GM23338 (cell line): Measurements from ENCODE around the gene DUSP9. TPM values are rescaled to one million over a fixed set of nuclear protein-coding genes. Genes with fewer than 3 reads are reported as not detected.

Experiments
- ATAC-seq: fragments of 200-7000 bp; cut with Tn5 transposase; 3 replicates; pipeline ENCODE4 v1.9.1; 2020
- DNase-seq: peaks from one replicate; pipeline ENCODE4 v3.0.0-alpha.2; 2015; ENCODE audit warnings: low spot score
- H2AFZ ChIP-seq: fragments of 200-600 bp; sonication (generic); 2 replicates; pipeline ENCODE4 v1.8.0; 2016; ENCODE audit warnings: antibody characterized with exemption, mild to moderate bottlenecking, moderate library complexity
- H3F3A ChIP-seq: fragments of 200-600 bp; sonication (generic); replicated peaks from 2 replicates; pipeline ENCODE4 v1.8.0; 2017; ENCODE audit warnings: antibody characterized with exemption, mixed run types, low read depth
- H3K27ac ChIP-seq: fragments of 200-600 bp; sonication (generic); 2 replicates; pipeline ENCODE4 v1.6.1; 2016; ENCODE audit warnings: low read depth
- H3K27me3 ChIP-seq: fragments of 200-600 bp; sonication (generic); 2 replicates; pipeline ENCODE4 v1.8.0; 2016; ENCODE audit warnings: mild to moderate bottlenecking, mixed run types, moderate library complexity; ENCODE audit not compliant: insufficient read depth
- H3K36me3 ChIP-seq: fragments of 200-600 bp; sonication (generic); 2 replicates; pipeline ENCODE4 v1.8.0; 2016; ENCODE audit warnings: mild to moderate bottlenecking; ENCODE audit not compliant: insufficient read depth
- H3K4me1 ChIP-seq: fragments of 200-600 bp; sonication (generic); 2 replicates; pipeline ENCODE4 v1.8.0; 2016; ENCODE audit warnings: mild to moderate bottlenecking, moderate library complexity; ENCODE audit not compliant: insufficient read depth
- H3K4me2 ChIP-seq: fragments of 200-600 bp; sonication (generic); 2 replicates; pipeline ENCODE4 v1.7.1; 2017; ENCODE audit warnings: mixed run types
- H3K4me3 ChIP-seq: fragments of 200-600 bp; sonication (generic); 2 replicates; pipeline ENCODE4 v1.6.1; 2016; ENCODE audit warnings: mixed run types
- H3K79me2 ChIP-seq: fragments of 200-600 bp; sonication (generic); replicated peaks from 2 replicates; pipeline ENCODE4 v1.8.0; 2017; ENCODE audit warnings: mild to moderate bottlenecking; ENCODE audit not compliant: insufficient read depth
- H3K9me2 ChIP-seq: fragments of 200-600 bp; sonication (generic); 2 replicates; pipeline ENCODE4 v1.8.0; 2017; ENCODE audit not compliant: insufficient read depth
- H4K20me1 ChIP-seq: fragments of 200-600 bp; sonication (generic); replicated peaks from 2 replicates; pipeline ENCODE4 v1.8.0; 2017; ENCODE audit warnings: mild to moderate bottlenecking; ENCODE audit not compliant: insufficient read depth
- H3K27ac Mint-ChIP-seq: 2 replicates; pipeline ENCODE4 v1.8.0; 2020; ENCODE audit warnings: inconsistent platforms, mild to moderate bottlenecking, moderate library complexity, mixed read lengths
- H3K27me3 Mint-ChIP-seq: 3 replicates; pipeline ENCODE4 v1.8.0; 2022; ENCODE audit warnings: low read depth, mild to moderate bottlenecking, moderate library complexity, mixed read lengths, inconsistent platforms; ENCODE audit not compliant: insufficient read depth, poor library complexity
- H3K36me3 Mint-ChIP-seq: 3 replicates; pipeline ENCODE4 v1.8.0; 2021; ENCODE audit warnings: low read depth, mild to moderate bottlenecking, inconsistent platforms, moderate library complexity, mixed read lengths
- H3K4me1 Mint-ChIP-seq: 3 replicates; pipeline ENCODE4 v1.8.0; 2020; ENCODE audit warnings: mild to moderate bottlenecking, inconsistent platforms, mixed read lengths
- H3K4me3 Mint-ChIP-seq: 3 replicates; pipeline ENCODE4 v1.8.0; 2021; ENCODE audit warnings: moderate library complexity, mild to moderate bottlenecking, inconsistent platforms, mixed read lengths
- H3K9me3 Mint-ChIP-seq: 3 replicates; pipeline ENCODE4 v1.8.0; 2020; ENCODE audit warnings: moderate library complexity, mild to moderate bottlenecking, inconsistent platforms, mixed read lengths
- CREB1 ChIP-seq: fragments of 250-450 bp; sonication (Bioruptor Pico); IDR thresholded peaks from 2 replicates; pipeline ENCODE4 v1.5.0; 2020; ENCODE audit warnings: low read depth, mild to moderate bottlenecking, moderate library complexity
- EZH2 ChIP-seq: fragments of 200-600 bp; sonication (generic); IDR thresholded peaks from one replicate; pipeline ENCODE4 v1.8.0; 2017; ENCODE audit warnings: antibody characterized with exemption, mild to moderate bottlenecking, low read depth; ENCODE audit not compliant: unreplicated experiment
- JUNB ChIP-seq: IDR thresholded peaks from one replicate; pipeline ENCODE4 v1.6.1; 2016; ENCODE audit warnings: antibody characterized with exemption; ENCODE audit not compliant: unreplicated experiment
- NANOG ChIP-seq: IDR thresholded peaks from 2 replicates; pipeline ENCODE4 v1.6.1; 2016; ENCODE audit warnings: antibody characterized with exemption, borderline replicate concordance
- POLR2AphosphoS5 ChIP-seq: IDR thresholded peaks from 2 replicates; pipeline ENCODE4 v1.6.1; 2016; ENCODE audit warnings: antibody characterized with exemption, low read depth
- REST ChIP-seq: IDR thresholded peaks from one replicate; pipeline ENCODE4 v1.6.1; 2018; ENCODE audit warnings: antibody characterized with exemption; ENCODE audit not compliant: unreplicated experiment
- STAT1 ChIP-seq: IDR thresholded peaks from one replicate; pipeline ENCODE4 v1.6.1; 2016; ENCODE audit warnings: antibody characterized with exemption; ENCODE audit not compliant: unreplicated experiment
- ZNF114 ChIP-seq: fragments of 250-450 bp; sonication (Bioruptor Pico); IDR thresholded peaks from 2 replicates; pipeline ENCODE4 v1.5.0; 2020; ENCODE audit warnings: mild to moderate bottlenecking, moderate library complexity
- ZNF331 ChIP-seq: fragments of 250-450 bp; sonication (Bioruptor Pico); IDR thresholded peaks from 2 replicates; pipeline ENCODE4 v1.5.0; 2020; ENCODE audit warnings: low read depth, mild to moderate bottlenecking, moderate library complexity
- ZNF462 ChIP-seq: fragments of 250-450 bp; sonication (Bioruptor Pico); IDR thresholded peaks from 2 replicates; pipeline ENCODE4 v1.5.0; 2020; ENCODE audit warnings: mild to moderate bottlenecking, moderate library complexity
- polyA plus RNA-seq: library from polyadenylated mRNA; unstranded; fragments of >200 nt; fragmentation: Nextera tagmentation; extraction: Ambion mirVana; gene quantifications from 2 replicates; pipeline ENCODE4 v1.2.1, GENCODE V29; 2016
- total RNA-seq: library from RNA; depleted of rRNA; stranded (reverse); fragments of >200 nt; shearing (Covaris generic); gene quantifications from 2 replicates; pipeline ENCODE4 v1.2.3, GENCODE V29; 2014
- TF ChIP-seq, protein P1 (sequence below): IDR thresholded peaks from 2 replicates; pipeline ENCODE4 v1.6.1; 2016; ENCODE audit warnings: antibody characterized with exemption

DUSP9 gene
- total and polyA plus RNA-seq, 2 experiments from 2014 or later, result 0.71 to 3.9 TPM

- no peak for TF ChIP-seq ZNF462
Observed at GRCh38 chrX:153639177-153640044, 7.6 kb upstream of the DUSP9 start (continued).

DNA sequence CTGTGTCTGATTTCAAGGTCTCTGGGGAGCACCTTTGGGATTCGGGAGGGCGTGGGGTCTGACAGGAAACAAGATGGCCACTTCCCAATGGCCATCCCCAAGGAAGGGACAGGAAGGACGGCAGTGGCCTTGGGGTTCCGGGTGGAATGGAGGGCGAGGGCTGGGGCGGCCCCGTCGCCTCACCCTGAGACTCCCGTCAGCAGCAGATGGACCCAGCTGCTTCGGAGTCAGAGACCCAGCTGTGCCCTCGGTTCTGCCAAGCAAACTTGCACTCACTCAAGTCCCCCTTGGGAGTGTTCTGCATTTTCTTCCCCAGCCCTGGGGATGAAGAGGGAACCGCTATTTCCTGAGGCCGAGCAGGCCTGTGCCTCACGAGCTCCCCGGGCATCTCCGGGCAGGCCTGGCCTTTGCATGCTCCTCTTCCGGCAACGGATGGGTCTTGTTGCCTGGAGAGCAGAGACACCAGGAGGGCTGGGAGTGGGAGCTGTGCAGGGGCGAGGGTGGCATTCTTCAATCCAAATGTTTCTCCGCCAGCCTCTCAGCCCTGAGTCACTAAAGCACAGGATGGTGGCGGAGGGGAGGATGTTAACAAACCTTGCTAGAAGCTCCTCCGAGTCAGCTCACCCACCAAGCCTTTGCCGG, 6.8 kb upstream of the DUSP9 start:
- Mint-ChIP-seq H3K4me3 (no peak overlapping the region), H3K9me3 (no peaks in the 10 kb centered on the region; the same call in 2 of the 3 replicates), H3K36me3 (no peaks in the 10 kb centered on the region), H3K27me3 (peaks cover 36% of the 10 kb centered on the region), H3K4me1 (peaks cover 8% of the 10 kb centered on the region; the same call in 2 of the 3 replicates), H3K27ac (no peak overlapping the region)
- DNase-seq (no peak), ATAC-seq (no peak)
- no peak overlapping the region for H2AFZ ChIP-seq
- no peak overlapping the region for H3K4me2 ChIP-seq
- H3K79me2 ChIP-seq, result no peaks in the 10 kb centered on the region
- H4K20me1 ChIP-seq, result no peaks in the 10 kb centered on the region
- H3K27me3 ChIP-seq, result peaks cover 45% of the 10 kb centered on the region
- H3K9me2 ChIP-seq, result no peaks in the 10 kb centered on the region
- H3F3A ChIP-seq, result no peaks in the 10 kb centered on the region
- no peak overlapping the region for H3K27ac ChIP-seq
- no peak overlapping the region for H3K4me3 ChIP-seq
- no peaks in the 10 kb centered on the region; the same call in 1 of the 2 replicates for H3K4me1 ChIP-seq
- no peaks in the 10 kb centered on the region for H3K36me3 ChIP-seq
- TF ChIP-seq EZH2, result no peak
- TF ChIP-seq NANOG, result no peak
- TF ChIP-seq, protein P1, sequence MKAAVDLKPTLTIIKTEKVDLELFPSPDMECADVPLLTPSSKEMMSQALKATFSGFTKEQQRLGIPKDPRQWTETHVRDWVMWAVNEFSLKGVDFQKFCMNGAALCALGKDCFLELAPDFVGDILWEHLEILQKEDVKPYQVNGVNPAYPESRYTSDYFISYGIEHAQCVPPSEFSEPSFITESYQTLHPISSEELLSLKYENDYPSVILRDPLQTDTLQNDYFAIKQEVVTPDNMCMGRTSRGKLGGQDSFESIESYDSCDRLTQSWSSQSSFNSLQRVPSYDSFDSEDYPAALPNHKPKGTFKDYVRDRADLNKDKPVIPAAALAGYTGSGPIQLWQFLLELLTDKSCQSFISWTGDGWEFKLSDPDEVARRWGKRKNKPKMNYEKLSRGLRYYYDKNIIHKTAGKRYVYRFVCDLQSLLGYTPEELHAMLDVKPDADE, result no peak
- no peak for TF ChIP-seq REST
- no peak for TF ChIP-seq POLR2AphosphoS5
- TF ChIP-seq CREB1 (CRISPR knock-in tag), result no peak
- no peak for TF ChIP-seq STAT1
- TF ChIP-seq ZNF331, result no peak
- no peak for TF ChIP-seq ZNF114 (CRISPR knock-in tag)
- no peak for TF ChIP-seq JUNB
